GM21390 (cell line): ENCODE results near the gene CNIH2.
"Not testable (repeated sequence)": the region's sequence is repeated elsewhere in the genome, so short reads cannot be mapped to it uniquely, and the experiment has no call there.

Source experiments
- ATAC-seq: cut with Tn5 transposase; IDR thresholded peaks from one replicate; pipeline ENCODE4 v1.9.1; 2021; ENCODE audit not compliant: unreplicated experiment

CNIH2 gene

DNA sequence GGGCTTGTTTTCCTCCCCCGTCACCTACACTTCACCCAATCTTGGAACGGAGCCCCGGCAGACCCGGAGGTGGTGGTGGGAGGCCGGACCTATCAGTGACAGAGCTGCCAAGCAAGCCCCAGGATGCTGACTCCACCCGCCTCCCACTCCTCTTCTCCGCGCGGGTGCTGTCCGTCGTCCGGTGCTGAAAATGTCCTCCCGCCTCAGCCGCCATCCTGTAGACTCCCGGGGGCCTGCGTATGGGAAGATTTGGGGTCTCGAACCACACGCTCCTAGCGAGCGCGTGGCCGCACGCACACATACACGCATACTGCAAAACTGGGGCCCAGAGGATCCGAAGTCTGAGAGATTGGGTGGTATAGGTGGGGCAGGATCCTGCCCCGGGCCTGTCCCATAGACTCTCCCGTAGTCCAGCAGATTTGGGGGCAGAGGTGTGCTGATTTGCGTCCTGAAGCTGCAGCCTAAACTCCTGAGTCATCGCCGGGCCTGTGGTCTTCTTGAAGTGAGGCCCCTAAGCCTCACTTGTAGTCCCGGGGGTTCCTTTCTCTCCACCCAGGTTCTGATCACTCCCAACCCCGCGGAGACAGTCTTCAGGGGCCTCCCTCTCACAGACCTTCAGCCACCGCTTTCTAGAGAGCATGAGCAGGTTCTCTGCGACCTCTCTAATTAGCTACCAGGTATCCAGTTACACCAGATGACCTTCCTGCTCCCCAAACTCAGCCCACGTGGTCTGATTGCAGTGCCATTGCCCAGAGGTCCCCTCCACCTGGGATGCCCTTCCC, 11.8 kb downstream of the CNIH2 start:
- peak; percentile 34 for ATAC-seq

DNA sequence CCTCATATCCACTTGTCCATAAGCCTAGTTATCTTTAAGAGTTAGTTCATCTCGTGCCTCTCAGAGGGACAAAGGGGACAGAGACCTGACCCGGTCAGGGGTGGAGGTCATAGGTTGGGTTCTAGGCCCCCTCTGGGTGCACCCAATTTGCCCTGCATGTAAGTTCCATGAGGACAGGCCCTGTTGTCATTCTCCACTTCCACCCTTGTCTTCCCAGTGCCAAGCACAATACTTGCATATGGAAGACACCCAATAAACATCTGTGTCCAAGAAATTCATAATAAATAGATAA, 12.3 kb downstream of the CNIH2 start:
- ATAC-seq: no peak

DNA sequence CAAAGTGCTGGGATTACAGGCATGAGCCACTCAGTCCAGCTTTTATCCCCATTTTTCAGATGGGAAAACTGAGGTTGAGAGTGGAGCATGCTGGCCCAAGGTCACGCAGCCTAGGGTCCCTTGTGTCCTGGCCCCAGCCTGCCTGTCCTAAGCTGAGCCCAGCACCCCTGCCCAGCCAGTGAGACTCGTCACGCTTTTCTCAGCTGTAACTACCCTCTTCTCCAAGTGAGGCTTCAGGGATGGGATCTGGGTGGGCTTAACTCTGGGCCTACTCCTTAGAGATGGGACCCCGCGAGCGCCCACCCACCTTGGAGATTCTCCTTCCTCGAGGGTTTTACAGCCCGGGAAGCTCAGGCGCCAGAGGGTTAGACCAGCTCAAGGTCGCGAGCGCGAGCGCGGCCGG, 13.3 kb downstream of the CNIH2 start:
- ATAC-seq: no peak

DNA sequence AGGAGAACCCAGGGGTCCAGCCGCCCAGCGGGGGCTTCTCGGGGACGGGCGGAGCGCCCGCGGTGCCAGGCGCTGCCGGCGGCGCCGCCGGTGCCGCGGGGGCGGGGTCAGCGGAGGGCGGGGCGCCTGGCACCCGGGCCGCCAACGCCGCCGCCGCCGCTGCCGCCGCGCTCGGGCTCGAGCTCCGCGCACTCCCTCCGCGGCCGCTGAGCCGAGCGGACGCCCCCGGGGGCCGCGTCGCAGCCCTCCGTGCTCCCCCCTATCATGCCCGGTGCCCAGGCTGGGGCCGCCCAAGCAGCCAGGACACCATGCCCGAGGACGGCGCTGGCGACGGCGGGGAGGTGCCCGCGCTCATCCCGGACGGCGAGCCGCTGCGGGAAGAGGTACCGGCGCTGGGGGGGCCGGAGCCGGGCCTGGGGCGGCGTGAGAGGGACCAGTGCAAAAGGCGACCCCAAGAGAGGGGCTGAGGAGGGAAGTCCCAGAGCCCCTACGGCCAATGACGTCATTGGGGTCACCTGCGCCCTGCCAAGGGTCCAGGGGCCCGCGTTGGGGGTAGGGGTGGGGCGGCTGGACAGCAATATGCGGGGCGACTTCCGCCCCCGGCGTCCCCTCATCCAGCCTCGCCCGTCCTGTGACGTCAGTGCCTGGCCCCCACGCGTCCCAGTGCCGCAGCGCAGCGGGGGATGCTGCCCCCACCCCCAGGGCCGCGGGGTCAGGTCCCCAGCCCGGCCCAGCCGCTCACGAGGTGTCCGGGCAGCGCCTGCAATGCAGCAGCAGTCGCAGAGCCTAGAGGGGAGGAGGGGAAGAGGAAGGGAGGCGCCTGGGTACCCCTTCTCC, 13.9 kb downstream of the CNIH2 start, which contains the start of gene TMEM151A:
TMEM151A (plus strand) TSS at position 189 of the 837 bp plus-strand sequence; CDS start at position 309, 120 bp downstream.
- ATAC-seq: no peak

DNA sequence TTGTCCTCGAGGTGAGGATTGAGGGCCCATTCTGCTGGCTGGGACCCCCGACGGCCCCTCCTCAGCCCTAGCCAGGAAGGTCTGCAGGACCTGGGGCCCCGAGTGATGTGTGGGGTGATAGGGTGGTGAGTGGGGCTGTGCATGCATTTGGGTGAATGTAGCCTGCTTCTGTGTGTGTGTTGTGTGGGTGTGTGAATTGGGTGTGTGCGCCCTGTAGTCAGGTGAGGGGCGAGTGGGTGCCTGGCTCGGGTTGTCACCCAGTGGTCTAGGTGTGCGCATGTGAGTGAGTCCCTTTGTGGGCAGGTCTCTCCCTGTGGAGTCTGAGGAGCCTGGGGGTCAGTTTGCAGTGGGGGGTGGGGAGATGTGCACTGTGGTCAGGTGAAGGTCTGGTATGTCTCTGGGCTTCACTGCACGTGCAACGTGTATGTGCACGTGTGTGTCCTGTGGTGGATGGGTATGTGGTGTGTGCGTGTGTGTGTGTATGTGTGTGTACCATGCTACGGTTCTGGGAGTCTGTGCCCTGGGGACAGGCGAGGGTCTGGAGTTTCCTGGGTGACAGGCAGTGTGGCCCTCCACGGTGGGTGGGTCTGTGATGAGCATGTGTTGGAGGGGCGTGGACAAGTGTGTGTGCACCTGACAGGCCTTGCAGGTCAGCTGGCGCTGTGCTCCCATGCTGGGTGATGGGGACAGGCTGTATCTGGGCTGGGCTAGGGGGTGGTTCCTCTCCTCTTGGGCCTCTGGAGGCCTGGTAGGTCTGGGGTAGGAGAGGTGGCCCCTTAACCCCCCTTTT, 14.8 kb downstream of the CNIH2 start:
- no peak for ATAC-seq

DNA sequence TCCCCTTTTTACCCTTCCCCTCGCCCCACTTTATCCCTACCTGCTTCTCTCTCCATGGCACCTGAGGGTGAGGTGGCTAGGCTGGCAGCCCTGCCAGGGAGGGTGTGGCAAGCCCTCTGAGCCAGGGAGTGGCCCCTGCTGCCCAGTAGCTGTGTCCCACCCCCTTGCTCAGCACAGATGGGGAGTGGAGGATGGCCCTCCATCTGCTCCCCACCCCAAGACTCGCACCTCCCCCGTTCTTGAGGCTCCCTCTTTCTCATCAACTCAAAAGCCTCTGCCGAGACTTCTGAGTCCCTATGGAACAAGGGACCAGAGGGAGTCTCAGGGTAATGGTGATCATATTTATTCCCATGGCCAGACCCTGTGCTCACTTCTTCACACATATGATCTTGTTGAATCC, 15.4 kb downstream of the CNIH2 start:
- ATAC-seq: no peak

DNA sequence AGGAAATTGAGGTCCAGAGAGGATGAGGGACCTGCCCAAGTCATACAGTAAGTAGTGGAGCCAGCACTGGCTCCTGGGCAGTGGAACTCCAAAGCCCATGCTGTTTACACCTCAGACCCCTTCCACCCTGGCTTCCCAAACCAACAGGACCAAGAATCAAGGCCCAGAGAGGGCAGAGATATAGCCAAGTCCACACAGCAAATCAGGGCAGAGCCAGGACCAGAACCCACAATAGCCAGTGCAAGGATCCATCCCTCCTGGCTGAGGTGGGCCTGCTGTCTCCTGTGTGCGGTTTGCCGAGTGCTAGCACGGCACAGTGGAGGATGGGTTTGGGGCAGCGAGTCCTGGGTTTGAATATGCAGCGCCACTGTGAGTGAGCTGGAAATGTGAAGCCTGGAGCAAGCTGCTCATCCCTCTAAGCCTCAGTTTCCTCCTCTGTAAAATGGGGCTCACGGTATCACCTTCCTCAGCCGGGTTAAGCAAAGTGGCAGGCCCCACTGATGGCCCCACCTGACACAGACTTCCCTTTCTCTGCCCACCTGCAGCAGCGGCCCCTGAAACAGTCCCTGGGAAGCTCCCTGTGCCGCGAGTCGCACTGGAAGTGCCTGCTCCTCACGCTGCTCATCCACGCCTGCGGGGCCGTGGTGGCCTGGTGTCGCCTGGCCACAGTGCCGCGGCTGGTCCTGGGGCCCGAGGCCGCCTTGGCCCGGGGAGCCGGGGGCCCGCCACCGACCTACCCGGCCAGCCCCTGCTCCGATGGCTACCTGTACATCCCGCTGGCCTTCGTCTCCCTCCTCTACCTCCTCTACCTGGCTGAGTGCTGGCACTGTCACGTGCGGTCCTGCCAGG, 16.0 kb downstream of the CNIH2 start:
- ATAC-seq: no peak

DNA sequence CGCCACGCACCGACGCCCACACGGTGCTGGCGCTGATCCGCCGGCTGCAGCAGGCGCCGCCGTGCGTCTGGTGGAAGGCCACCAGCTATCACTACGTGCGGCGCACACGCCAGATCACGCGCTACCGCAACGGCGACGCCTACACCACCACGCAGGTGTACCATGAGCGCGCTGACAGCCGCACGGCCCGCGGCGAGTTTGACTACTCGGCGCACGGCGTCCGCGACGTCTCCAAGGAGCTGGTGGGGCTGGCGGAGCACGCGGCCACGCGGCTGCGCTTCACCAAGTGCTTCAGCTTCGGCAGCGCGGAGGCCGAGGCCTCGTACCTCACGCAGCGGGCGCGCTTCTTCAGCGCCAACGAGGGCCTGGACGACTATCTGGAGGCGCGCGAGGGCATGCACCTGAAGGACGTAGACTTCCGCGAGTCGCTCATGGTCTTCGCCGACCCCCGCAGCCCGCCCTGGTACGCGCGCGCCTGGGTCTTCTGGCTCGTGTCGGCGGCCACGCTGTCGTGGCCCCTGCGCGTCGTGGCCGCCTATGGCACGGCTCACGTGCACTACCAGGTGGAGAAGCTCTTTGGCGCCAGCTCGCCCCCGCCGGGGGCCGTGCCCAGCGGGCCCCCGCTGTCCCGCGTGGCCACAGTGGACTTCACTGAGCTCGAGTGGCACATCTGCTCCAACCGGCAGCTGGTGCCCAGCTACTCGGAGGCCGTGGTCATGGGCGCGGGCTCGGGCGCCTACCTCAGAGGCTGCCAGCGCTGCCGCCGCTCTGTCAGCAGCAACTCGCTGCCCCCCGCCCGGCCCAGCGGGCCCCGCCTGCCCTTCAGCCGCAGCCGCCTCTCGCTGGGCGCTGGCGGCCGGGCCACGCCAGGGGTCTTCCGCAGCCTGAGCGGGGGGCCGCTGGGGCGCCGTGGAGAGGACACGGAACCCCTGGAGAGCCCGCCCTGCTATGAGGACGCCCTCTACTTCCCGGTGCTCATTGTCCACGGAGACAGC, 16.9 kb downstream of the CNIH2 start:
- ATAC-seq: no peak

DNA sequence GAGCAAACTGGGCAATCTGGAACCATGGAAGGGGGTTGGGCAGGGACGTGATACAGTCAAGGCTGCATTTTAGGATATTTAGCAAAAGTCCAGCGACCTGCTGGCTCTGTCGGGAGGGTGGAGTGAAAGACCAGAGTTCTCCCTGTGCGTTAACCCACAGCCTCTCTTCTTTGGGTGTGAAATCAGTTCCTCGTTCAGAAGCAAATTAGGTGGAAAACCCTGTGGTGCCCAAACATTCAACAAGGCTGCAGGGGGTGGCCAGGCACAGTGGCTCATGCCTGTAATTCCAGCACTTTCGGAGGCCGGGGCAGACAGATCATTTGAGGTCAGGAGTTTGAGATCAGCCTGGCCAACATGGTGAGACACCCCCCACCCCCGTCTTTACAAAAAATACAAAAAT, 19.6 kb downstream of the CNIH2 start:
- no peak for ATAC-seq

DNA sequence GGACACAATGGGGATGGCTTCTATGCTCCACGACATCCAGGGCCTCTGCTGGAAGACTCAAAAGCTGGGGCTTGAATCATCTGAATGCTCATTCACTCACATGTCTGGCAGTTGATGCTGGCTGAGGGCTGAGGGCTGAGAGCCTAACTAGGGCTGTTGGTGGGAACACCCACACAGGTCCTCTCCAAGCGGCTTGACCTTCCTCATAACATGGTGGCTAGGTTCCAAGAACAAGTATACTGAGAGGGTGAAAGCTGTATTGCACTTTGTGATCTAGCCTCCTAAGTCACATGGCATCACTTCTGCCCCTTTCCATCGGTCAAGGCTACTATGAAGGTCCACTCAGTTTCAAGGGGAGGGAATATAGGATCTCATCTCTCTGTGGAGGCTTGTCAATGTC, 21.2 kb downstream of the CNIH2 start:
- no peak for ATAC-seq

DNA sequence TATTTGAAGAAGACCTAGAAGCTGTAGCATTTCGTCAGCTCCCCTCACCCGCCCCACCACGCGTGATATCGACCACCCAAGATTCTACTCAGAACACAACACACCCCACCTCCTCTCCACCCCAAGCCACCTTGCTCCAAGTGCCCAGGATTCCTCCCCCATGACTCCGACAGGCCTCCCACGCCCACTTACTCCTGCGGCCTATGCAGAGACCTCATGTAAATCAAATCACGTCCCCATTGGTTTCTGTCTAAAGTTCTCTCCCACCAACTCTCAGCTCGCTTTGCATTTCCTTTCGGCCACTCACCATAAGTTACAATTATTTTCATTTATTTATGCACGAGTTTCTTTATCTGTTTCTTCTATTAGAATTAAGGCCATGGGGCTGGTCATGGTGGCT, 24.7 kb downstream of the CNIH2 start:
- no peak for ATAC-seq

DNA sequence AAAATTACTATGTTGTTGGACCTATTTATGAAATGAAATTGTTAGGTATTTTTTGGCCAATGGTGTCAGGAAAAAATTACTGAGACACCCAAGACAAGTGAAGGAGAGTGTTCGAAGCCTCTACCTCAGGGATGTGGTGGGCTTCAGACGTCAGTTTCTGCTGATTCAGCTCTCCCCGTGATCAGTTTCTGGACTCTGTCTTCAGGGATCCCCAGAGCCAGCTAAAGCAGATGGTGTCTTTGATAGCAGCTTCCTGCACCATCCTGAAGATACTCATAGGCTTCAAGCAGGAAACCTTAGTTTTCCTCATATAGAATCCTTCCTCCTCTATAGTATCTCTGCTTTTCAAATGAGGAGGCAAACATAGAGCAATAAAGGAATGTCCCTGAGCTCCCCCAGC, 31.5 kb downstream of the CNIH2 start:
- no peak for ATAC-seq

DNA sequence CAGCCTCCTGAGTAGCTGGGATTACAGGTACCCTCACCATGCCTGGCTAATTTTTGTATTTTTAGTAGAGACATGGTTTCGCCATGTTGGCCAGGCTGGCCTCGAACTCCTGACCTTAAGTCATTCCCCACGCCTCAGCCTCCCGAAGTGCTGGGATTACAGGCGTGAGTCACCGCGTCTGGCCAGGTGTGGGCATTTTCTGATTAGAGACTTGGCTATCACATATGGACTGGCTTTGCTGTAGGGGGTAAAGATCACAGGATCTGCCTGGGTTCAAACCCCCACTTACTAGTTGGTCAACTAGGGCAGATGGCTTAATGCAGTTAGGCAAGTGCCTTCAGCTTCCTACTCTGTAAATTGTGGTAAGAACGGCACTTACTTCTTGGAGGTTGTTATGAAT, 32.3 kb downstream of the CNIH2 start:
- no peak for ATAC-seq

DNA sequence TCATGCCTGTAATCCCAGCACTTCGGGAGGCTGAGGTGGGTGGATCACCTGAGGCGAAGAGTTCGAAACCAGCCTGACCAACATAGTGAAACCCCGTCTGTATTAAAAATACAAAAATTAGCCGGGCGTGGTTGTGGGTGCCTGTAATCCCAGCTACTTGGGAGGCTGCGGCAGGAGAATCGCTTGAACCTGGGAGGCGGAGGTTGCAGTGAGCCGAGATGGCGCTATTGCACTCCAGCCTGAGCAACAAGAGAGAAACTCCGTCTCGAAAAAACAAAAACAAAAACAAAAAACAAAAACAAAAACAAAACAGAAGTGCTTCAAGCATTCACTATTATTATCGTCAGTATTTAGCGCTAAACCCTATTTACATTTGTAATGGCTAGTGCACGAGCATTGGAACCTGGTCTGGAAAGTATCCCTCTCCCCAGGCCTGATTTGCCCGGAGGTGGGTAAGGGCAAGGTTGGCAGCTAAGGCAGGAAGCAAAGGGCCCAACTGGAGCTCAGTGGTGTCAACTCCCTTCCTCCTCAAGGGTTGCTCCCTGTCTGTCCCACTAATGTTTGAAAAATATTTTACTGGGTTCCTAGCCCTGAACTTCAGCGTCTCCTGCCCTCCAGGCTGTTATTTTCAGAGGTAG, 32.9 kb downstream of the CNIH2 start:
- ATAC-seq: not testable (repeated sequence)

DNA sequence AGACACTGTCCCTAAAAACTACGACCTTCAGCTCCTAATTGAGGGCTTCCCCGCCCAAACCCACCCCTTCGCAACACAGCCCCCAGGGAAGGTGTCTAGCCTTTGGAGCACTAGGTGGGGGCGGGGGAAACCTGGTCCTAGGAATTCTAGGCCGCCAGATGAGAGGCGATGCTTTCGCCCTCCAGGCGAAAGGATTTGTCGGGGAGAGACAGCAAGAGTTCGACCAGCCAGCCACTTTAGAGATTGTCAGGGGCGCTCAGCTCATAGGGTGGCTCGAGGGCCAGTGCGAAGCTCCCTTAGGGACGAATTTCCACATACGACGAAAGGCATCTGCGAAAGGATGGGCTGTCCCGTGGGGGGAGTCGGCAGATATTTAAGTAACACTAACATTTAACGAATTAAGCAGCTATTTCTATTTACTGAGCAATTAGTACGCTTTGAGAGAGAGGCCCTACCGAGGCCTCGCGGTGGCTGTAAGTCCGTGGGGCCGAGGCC, 33.5 kb downstream of the CNIH2 start:
- ATAC-seq: no peak

DNA sequence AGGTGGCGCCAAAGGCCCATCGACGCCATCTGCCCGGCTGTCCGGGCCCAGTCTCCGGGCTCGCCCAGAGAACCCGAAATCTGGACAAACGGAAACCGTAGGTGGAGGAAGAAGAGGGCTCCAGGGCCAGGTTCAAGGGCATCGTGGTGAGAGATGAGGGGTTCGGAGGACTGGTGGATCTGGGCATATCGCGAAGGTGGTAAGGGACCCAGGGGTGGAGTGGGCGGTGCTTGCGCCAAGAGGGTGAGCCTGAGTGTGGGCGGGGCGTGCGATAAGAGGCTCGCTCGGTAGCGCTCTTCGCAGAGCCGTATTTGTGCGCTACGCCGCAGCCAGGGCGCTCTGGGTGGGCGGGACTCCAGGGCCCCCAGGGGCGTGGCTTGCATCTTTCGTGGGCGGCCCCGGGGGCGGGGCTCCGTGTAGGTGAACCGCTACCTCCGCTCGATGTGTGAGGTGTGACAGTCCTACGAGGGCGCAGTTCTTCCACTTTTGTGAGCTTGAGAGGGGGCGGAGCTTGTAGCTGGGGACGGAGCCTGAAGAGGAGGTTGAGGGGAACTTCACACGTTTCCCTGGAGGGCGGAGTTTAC, 34.1 kb downstream of the CNIH2 start:
- peak; percentile 68 for ATAC-seq

DNA sequence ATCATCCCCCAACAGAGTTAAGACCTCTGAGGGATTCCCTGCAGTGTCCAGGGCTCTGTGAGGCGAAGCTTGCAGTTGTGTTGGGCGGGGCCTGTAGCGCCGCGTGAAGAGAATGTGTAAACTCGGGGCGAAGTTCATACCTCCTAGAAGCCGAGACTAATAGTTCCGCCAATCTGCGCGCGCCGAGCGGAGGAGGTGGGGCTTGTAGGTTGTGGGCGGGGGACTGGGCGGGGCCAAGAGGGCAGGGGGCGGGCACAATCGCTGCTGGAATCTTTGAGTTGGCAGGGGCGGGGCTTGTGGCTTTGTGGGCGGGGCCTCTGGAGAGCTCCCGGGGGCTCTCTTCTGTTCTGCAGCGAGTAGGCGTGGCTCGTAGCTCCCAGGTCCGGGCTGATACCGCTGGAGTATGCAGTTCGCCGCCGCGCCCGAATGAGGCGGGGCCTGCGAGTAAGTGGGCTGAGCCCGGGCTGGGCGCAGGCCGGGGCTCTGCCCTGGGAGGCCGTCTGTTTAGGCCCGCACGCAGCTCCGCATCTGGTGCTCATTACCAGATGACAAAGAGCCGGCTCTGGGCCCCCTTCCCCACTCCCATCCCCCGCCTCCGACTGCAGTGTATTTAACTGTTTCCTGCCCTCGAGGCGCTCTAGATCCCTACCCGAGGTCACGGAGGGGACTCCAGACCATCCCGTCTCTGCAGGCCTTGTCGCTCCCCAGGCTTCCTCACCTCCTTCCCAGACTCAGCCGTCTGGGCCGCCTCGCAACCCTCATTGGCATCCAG, 34.8 kb downstream of the CNIH2 start:
- ATAC-seq: peak; percentile 46
